ENCODE data around the gene NFILZ.
"Not testable (repeated sequence)": the region's sequence is repeated elsewhere in the genome, so short reads cannot be mapped to it uniquely, and the experiment has no call there.

The NFILZ gene

GRCh38 chr19:8618751-8619150, 11.7 kb upstream of the NFILZ start:
- Mint-ChIP-seq H3K4me3 (no peak overlapping the region), H3K9me3 (no peaks in the 10 kb centered on the region), H3K27ac (no peak overlapping the region), H3K27me3 (ENCODE audit: low read depth, poor library complexity) (peaks cover 22% of the 10 kb centered on the region), H3K4me1 (peaks cover 5% of the 10 kb centered on the region), H3K36me3 (ENCODE audit: low read depth) (no peaks in the 10 kb centered on the region)
- TF ChIP-seq CTCF (IDR thresholded peaks at IDR 0.05): no peak
- no peak for DNase-seq

GRCh38 chr19:8622886-8623285, 7.5 kb upstream of the NFILZ start:
- H3K27me3 Mint-ChIP-seq (ENCODE audit: low read depth, poor library complexity): peaks cover 13% of the 10 kb centered on the region
- not testable (repeated sequence) for H3K4me3 Mint-ChIP-seq; H3K9me3 Mint-ChIP-seq; DNase-seq; H3K4me1 Mint-ChIP-seq; H3K27ac Mint-ChIP-seq; H3K36me3 Mint-ChIP-seq (ENCODE audit: low read depth)

- Mint-ChIP-seq H3K27me3 (ENCODE audit: low read depth, poor library complexity) (peaks cover 8% of the 10 kb centered on the region), H3K4me1 (peaks cover 16% of the 10 kb centered on the region), H3K36me3 (ENCODE audit: low read depth) (no peaks in the 10 kb centered on the region), H3K27ac (peak overlapping the region; percentile 54), H3K4me3 (no peak overlapping the region), H3K9me3 (peaks cover 14% of the 10 kb centered on the region)
- DNase-seq: no peak
- no peak for TF ChIP-seq CTCF (IDR thresholded peaks at IDR 0.05)
Observed at GRCh38 chr19:8626842-8627241, 3.6 kb upstream of the NFILZ start.

- H3K4me1 Mint-ChIP-seq: peaks cover 22% of the 10 kb centered on the region
Observed at GRCh38 chr19:8629184-8629583, 1.2 kb upstream of the NFILZ start.

GRCh38 chr19:8630796-8631424, 477 bp downstream of the NFILZ start:
- no peak for DNase-seq
- peak overlapping the region; percentile 33 for H3K27ac Mint-ChIP-seq
- no peaks in the 10 kb centered on the region for H3K36me3 Mint-ChIP-seq (ENCODE audit: low read depth)
- H3K27me3 Mint-ChIP-seq (ENCODE audit: low read depth, poor library complexity): peaks cover 15% of the 10 kb centered on the region
- peaks cover 22% of the 10 kb centered on the region for H3K4me1 Mint-ChIP-seq
- TF ChIP-seq CTCF (IDR thresholded peaks at IDR 0.05): no peak
- H3K4me3 Mint-ChIP-seq: no peak overlapping the region
- H3K9me3 Mint-ChIP-seq: peaks cover 14% of the 10 kb centered on the region

More at GRCh38 chr19:8629184-8629583, 1.2 kb upstream of the NFILZ start:
- Mint-ChIP-seq H3K36me3 (ENCODE audit: low read depth) (no peaks in the 10 kb centered on the region), H3K27ac (no peak overlapping the region), H3K27me3 (ENCODE audit: low read depth, poor library complexity) (peaks cover 11% of the 10 kb centered on the region), H3K9me3 (peaks cover 14% of the 10 kb centered on the region), H3K4me3 (no peak overlapping the region)
- no peak for DNase-seq
- no peak for TF ChIP-seq CTCF (IDR thresholded peaks at IDR 0.05)

- DNase-seq: peak; percentile 25
- H3K36me3 Mint-ChIP-seq (ENCODE audit: low read depth): no peaks in the 10 kb centered on the region
Observed at GRCh38 chr19:8631425-8631819, 989 bp downstream of the NFILZ start.

More at GRCh38 chr19:8631425-8631819, 989 bp downstream of the NFILZ start:
- Mint-ChIP-seq H3K9me3 (peaks cover 14% of the 10 kb centered on the region), H3K4me3 (no peak overlapping the region), H3K27me3 (ENCODE audit: low read depth, poor library complexity) (peaks cover 15% of the 10 kb centered on the region), H3K4me1 (peaks cover 22% of the 10 kb centered on the region), H3K27ac (peak overlapping the region; percentile 91)
- no peak for TF ChIP-seq CTCF (IDR thresholded peaks at IDR 0.05)
